Measurements from ENCODE around the gene ABCC11.

ABCC11 gene

GRCh38 chr16:48157302-48157701 lies 90.0 kb downstream of the ABCC11 start:
- DNase-seq: no peak

- DNase-seq: peak; percentile 63
These were observed 90.5 kb downstream of the ABCC11 start for GRCh38 chr16:48156790-48157209.

GRCh38 chr16:48155926-48156789 lies 91.2 kb downstream of the ABCC11 start, which contains the start of gene ABCC12:
Gene ABCC12 (minus strand): TSS chr16:48155993. CDS start chr16:48146424, 9,569 bp downstream.
- no peak for DNase-seq

- peak; percentile 24 for DNase-seq
These were observed 93.6 kb downstream of the ABCC11 start for GRCh38 chr16:48153774-48154173.

- no peak for DNase-seq
These were observed 95.1 kb downstream of the ABCC11 start for GRCh38 chr16:48152226-48152625.

- DNase-seq: no peak
These were observed 96.6 kb downstream of the ABCC11 start for GRCh38 chr16:48150707-48151106.

- DNase-seq: no peak
These were observed 100.6 kb downstream of the ABCC11 start for GRCh38 chr16:48146710-48147109.

GRCh38 chr16:48146131-48146530 lies 101.2 kb downstream of the ABCC11 start:
- DNase-seq: no peak

- DNase-seq: no peak
These were observed 103.4 kb downstream of the ABCC11 start for GRCh38 chr16:48143812-48144368.

- DNase-seq: no peak
These were observed 106.5 kb downstream of the ABCC11 start for GRCh38 chr16:48140821-48141220.

GRCh38 chr16:48139517-48139916 lies 107.8 kb downstream of the ABCC11 start:
- DNase-seq: no peak

- DNase-seq: no peak
These were observed 108.8 kb downstream of the ABCC11 start for GRCh38 chr16:48138543-48138942.

GRCh38 chr16:48137822-48138221 lies 109.5 kb downstream of the ABCC11 start:
- no peak for DNase-seq

GRCh38 chr16:48136547-48137360 lies 110.6 kb downstream of the ABCC11 start:
- no peak for DNase-seq

GRCh38 chr16:48133455-48134211 lies 113.7 kb downstream of the ABCC11 start:
- DNase-seq: no peak

GRCh38 chr16:48132696-48133095 lies 114.6 kb downstream of the ABCC11 start:
- no peak for DNase-seq

- DNase-seq: no peak
These were observed 116.0 kb downstream of the ABCC11 start for GRCh38 chr16:48131201-48131935.

GRCh38 chr16:48129926-48130325 lies 117.4 kb downstream of the ABCC11 start:
- DNase-seq: no peak

- no peak for DNase-seq
These were observed 118.6 kb downstream of the ABCC11 start for GRCh38 chr16:48128769-48129168.

GRCh38 chr16:48126801-48127644 lies 120.3 kb downstream of the ABCC11 start:
- DNase-seq: peak; percentile 34

GRCh38 chr16:48125888-48126287 lies 121.5 kb downstream of the ABCC11 start:
- no peak for DNase-seq
